ENCODE data around the gene NAT14. TPM values are rescaled to one million over a fixed set of nuclear protein-coding genes. Genes with fewer than 3 reads are reported as not detected.

NAT14 gene
- total RNA-seq, 1 experiment from 2014 or later, result 87.7 TPM

DNA sequence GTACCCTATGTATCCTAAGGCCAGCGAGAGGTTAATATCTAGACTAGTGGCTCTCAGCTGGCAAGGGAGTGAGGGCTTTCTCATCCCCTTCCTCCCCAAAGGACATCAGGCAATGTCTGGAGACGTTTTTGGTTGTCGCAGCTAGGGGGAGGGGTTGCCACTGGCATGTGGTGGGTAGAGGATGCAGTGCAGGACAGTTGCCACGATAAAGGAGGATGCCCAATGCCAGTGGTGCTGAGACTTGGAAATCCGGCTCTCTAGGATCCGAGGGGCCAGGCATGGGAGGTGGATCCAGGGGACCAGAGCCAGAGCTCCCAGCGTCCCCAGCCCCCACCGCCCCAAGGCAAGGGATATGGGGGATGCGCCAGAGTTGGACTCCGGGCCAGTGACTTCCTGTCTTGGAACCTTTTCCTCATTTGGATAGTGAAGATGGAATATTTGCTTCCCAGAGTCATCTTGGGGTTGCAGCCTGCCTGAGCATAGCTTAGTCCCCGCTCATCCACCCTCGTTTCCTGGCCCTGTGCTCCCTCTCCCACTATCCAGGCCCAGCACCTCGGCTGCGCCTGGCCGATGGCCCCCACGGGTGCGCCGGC, 8.2 kb downstream of the NAT14 start:
- H3K9me3 Mint-ChIP-seq, result no peaks in the 10 kb centered on the region
- peaks cover 2% of the 10 kb centered on the region; the same call in 1 of the 2 replicates for H3K4me1 Mint-ChIP-seq
- no peaks in the 10 kb centered on the region for H3K36me3 Mint-ChIP-seq
- TF ChIP-seq, protein P1, sequence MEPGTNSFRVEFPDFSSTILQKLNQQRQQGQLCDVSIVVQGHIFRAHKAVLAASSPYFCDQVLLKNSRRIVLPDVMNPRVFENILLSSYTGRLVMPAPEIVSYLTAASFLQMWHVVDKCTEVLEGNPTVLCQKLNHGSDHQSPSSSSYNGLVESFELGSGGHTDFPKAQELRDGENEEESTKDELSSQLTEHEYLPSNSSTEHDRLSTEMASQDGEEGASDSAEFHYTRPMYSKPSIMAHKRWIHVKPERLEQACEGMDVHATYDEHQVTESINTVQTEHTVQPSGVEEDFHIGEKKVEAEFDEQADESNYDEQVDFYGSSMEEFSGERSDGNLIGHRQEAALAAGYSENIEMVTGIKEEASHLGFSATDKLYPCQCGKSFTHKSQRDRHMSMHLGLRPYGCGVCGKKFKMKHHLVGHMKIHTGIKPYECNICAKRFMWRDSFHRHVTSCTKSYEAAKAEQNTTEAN (CRISPR knock-in tag; IDR thresholded peaks at IDR 0.05), result no peak
- TF ChIP-seq SOX15 (CRISPR knock-in tag; IDR thresholded peaks at IDR 0.05), result no peak
- H3K4me3 Mint-ChIP-seq, result no peak overlapping the region
- peaks cover 12% of the 10 kb centered on the region for H3K27me3 Mint-ChIP-seq (ENCODE audit: low read depth)
- POLR2A ChIA-PET, result no interaction called here
- CTCF ChIA-PET, result interaction anchor here (0.8 to 13.5 kb wide), 4 partner anchors 11 to 40 kb away, joined by 3 to 96 read pairs (median 4); partner anchors contain the start of gene ISOC2
- DNase-seq (ENCODE audit: low spot score), result no peak
- H3K27ac Mint-ChIP-seq, result no peak overlapping the region
- ATAC-seq, result no peak

DNA sequence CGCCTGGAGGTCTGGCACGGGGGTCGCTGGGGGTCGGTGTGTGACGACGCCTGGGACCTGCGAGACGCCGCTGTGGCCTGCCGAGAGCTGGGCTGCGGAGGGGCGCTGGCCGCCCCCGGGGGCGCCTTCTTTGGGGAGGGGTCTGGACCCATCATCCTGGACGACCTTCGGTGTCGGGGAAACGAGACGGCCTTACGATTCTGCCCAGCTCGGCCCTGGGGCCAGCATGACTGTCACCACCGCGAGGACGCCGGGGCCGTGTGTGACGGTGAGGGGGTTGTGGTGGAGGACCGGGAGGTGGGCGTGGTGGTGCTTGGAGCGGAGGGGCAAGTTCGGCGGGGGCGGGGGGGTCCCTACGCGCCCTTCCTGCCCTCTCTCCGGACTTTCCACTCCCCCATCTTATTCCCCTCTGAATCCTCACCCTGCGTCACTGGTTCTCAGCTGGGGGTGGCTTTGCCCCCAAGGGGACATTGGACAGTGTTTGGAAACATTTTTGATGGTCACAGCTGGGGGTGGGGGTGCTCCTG, 8.7 kb downstream of the NAT14 start:
- Mint-ChIP-seq H3K36me3 (no peaks in the 10 kb centered on the region), H3K4me3 (no peak overlapping the region), H3K9me3 (no peaks in the 10 kb centered on the region), H3K27me3 (ENCODE audit: low read depth) (peaks cover 18% of the 10 kb centered on the region), H3K4me1 (no peaks in the 10 kb centered on the region; the same call in 1 of the 2 replicates), H3K27ac (no peak overlapping the region)
- DNase-seq (ENCODE audit: low spot score) (no peak), ATAC-seq (no peak)
- POLR2A ChIA-PET, result no interaction called here
- CTCF ChIA-PET, result interaction anchor here (0.8 to 13.5 kb wide), 4 partner anchors 9 to 32 kb away, joined by 3 to 96 read pairs (median 4); partner anchors contain the start of genes ISOC2 and NAT14
- TF ChIP-seq NR3C1 (CRISPR knock-in tag; conservative IDR thresholded peaks at IDR 0.05; ENCODE audit: low read depth) (no peak), SOX15 (CRISPR knock-in tag; IDR thresholded peaks at IDR 0.05) (no peak), FOXJ3 (CRISPR knock-in tag; IDR thresholded peaks at IDR 0.05; ENCODE audit: borderline replicate concordance) (no peak), FOXK1 (CRISPR knock-in tag; IDR thresholded peaks at IDR 0.05) (no peak), RORB (CRISPR knock-in tag; IDR thresholded peaks at IDR 0.05) (no peak), TCF7 (CRISPR knock-in tag; IDR thresholded peaks at IDR 0.05; ENCODE audit: low read depth) (no peak), ZNF138 (CRISPR knock-in tag; conservative IDR thresholded peaks at IDR 0.05) (no peak), NR2C2 (CRISPR knock-in tag; IDR thresholded peaks at IDR 0.05) (no peak), OVOL2 (CRISPR knock-in tag; IDR thresholded peaks at IDR 0.05; ENCODE audit: borderline replicate concordance) (no peak), NR1H2 (CRISPR knock-in tag; IDR thresholded peaks at IDR 0.05) (no peak), ZNF121 (CRISPR knock-in tag; IDR thresholded peaks at IDR 0.05) (no peak)
- TF ChIP-seq, protein P2, sequence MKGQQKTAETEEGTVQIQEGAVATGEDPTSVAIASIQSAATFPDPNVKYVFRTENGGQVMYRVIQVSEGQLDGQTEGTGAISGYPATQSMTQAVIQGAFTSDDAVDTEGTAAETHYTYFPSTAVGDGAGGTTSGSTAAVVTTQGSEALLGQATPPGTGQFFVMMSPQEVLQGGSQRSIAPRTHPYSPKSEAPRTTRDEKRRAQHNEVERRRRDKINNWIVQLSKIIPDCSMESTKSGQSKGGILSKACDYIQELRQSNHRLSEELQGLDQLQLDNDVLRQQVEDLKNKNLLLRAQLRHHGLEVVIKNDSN (CRISPR knock-in tag; IDR thresholded peaks at IDR 0.05), result no peak
- TF ChIP-seq, protein P3, sequence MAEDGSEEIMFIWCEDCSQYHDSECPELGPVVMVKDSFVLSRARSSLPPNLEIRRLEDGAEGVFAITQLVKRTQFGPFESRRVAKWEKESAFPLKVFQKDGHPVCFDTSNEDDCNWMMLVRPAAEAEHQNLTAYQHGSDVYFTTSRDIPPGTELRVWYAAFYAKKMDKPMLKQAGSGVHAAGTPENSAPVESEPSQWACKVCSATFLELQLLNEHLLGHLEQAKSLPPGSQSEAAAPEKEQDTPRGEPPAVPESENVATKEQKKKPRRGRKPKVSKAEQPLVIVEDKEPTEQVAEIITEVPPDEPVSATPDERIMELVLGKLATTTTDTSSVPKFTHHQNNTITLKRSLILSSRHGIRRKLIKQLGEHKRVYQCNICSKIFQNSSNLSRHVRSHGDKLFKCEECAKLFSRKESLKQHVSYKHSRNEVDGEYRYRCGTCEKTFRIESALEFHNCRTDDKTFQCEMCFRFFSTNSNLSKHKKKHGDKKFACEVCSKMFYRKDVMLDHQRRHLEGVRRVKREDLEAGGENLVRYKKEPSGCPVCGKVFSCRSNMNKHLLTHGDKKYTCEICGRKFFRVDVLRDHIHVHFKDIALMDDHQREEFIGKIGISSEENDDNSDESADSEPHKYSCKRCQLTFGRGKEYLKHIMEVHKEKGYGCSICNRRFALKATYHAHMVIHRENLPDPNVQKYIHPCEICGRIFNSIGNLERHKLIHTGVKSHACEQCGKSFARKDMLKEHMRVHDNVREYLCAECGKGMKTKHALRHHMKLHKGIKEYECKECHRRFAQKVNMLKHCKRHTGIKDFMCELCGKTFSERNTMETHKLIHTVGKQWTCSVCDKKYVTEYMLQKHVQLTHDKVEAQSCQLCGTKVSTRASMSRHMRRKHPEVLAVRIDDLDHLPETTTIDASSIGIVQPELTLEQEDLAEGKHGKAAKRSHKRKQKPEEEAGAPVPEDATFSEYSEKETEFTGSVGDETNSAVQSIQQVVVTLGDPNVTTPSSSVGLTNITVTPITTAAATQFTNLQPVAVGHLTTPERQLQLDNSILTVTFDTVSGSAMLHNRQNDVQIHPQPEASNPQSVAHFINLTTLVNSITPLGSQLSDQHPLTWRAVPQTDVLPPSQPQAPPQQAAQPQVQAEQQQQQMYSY (CRISPR knock-in tag; IDR thresholded peaks at IDR 0.05), result no peak
- TF ChIP-seq, protein P4, sequence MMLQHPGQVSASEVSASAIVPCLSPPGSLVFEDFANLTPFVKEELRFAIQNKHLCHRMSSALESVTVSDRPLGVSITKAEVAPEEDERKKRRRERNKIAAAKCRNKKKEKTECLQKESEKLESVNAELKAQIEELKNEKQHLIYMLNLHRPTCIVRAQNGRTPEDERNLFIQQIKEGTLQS (CRISPR knock-in tag; conservative IDR thresholded peaks at IDR 0.05), result no peak
- TF ChIP-seq, protein P5, sequence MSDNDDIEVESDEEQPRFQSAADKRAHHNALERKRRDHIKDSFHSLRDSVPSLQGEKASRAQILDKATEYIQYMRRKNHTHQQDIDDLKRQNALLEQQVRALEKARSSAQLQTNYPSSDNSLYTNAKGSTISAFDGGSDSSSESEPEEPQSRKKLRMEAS (CRISPR knock-in tag; IDR thresholded peaks at IDR 0.05), result no peak
- TF ChIP-seq, protein P6, sequence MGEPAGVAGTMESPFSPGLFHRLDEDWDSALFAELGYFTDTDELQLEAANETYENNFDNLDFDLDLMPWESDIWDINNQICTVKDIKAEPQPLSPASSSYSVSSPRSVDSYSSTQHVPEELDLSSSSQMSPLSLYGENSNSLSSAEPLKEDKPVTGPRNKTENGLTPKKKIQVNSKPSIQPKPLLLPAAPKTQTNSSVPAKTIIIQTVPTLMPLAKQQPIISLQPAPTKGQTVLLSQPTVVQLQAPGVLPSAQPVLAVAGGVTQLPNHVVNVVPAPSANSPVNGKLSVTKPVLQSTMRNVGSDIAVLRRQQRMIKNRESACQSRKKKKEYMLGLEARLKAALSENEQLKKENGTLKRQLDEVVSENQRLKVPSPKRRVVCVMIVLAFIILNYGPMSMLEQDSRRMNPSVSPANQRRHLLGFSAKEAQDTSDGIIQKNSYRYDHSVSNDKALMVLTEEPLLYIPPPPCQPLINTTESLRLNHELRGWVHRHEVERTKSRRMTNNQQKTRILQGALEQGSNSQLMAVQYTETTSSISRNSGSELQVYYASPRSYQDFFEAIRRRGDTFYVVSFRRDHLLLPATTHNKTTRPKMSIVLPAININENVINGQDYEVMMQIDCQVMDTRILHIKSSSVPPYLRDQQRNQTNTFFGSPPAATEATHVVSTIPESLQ (CRISPR knock-in tag; IDR thresholded peaks at IDR 0.05), result no peak
- TF ChIP-seq, protein P7, sequence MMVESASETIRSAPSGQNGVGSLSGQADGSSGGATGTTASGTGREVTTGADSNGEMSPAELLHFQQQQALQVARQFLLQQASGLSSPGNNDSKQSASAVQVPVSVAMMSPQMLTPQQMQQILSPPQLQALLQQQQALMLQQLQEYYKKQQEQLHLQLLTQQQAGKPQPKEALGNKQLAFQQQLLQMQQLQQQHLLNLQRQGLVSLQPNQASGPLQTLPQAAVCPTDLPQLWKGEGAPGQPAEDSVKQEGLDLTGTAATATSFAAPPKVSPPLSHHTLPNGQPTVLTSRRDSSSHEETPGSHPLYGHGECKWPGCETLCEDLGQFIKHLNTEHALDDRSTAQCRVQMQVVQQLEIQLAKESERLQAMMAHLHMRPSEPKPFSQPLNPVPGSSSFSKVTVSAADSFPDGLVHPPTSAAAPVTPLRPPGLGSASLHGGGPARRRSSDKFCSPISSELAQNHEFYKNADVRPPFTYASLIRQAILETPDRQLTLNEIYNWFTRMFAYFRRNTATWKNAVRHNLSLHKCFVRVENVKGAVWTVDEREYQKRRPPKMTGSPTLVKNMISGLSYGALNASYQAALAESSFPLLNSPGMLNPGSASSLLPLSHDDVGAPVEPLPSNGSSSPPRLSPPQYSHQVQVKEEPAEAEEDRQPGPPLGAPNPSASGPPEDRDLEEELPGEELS (CRISPR knock-in tag; IDR thresholded peaks at IDR 0.05), result no peak
- TF ChIP-seq, protein P8, sequence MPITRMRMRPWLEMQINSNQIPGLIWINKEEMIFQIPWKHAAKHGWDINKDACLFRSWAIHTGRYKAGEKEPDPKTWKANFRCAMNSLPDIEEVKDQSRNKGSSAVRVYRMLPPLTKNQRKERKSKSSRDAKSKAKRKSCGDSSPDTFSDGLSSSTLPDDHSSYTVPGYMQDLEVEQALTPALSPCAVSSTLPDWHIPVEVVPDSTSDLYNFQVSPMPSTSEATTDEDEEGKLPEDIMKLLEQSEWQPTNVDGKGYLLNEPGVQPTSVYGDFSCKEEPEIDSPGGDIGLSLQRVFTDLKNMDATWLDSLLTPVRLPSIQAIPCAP (CRISPR knock-in tag; IDR thresholded peaks at IDR 0.05), result no peak
